ENCODE data around the gene STX18.

STX18 gene

GRCh38 chr4:4440333-4441061, 101.4 kb downstream of the STX18 start:
- no peak for DNase-seq (ENCODE audit: low read depth)
- H3K4me3 ChIP-seq (ENCODE audit: low read depth, low read length), result no peak overlapping the region
- no peak for TF ChIP-seq CTCF (conservative IDR thresholded peaks at IDR 0.05; ENCODE audit: low read depth, low read length)

- no peak overlapping the region for H3K4me3 ChIP-seq (ENCODE audit: low read depth, low read length)
- DNase-seq (ENCODE audit: low read depth), result no peak
- no peak for TF ChIP-seq CTCF (conservative IDR thresholded peaks at IDR 0.05; ENCODE audit: low read depth, low read length)
Observed at GRCh38 chr4:4439782-4440181, 102.1 kb downstream of the STX18 start.

GRCh38 chr4:4438891-4439290, 103.0 kb downstream of the STX18 start:
- no peak for TF ChIP-seq CTCF (conservative IDR thresholded peaks at IDR 0.05; ENCODE audit: low read depth, low read length)
- H3K4me3 ChIP-seq (ENCODE audit: low read depth, low read length), result no peak overlapping the region
- no peak for DNase-seq (ENCODE audit: low read depth)

- TF ChIP-seq CTCF (conservative IDR thresholded peaks at IDR 0.05; ENCODE audit: low read depth, low read length), result no peak
- H3K4me3 ChIP-seq (ENCODE audit: low read depth, low read length), result no peak overlapping the region
- no peak for DNase-seq (ENCODE audit: low read depth)
Observed at GRCh38 chr4:4437798-4438470, 103.9 kb downstream of the STX18 start.

GRCh38 chr4:4436244-4436823, 105.5 kb downstream of the STX18 start:
- DNase-seq (ENCODE audit: low read depth), result no peak
- no peak overlapping the region for H3K4me3 ChIP-seq (ENCODE audit: low read depth, low read length)
- TF ChIP-seq CTCF (conservative IDR thresholded peaks at IDR 0.05; ENCODE audit: low read depth, low read length), result no peak

GRCh38 chr4:4433941-4434340, 107.9 kb downstream of the STX18 start:
- H3K4me3 ChIP-seq (ENCODE audit: low read depth, low read length), result no peak overlapping the region
- no peak for TF ChIP-seq CTCF (conservative IDR thresholded peaks at IDR 0.05; ENCODE audit: low read depth, low read length)
- no peak for DNase-seq (ENCODE audit: low read depth)
